GM12891 (cell line): ENCODE data around the gene OR1M1.

Experiments
- POLR2A ChIP-seq: IDR thresholded peaks from 2 replicates; pipeline ENCODE4 v1.6.1; 2011; ENCODE audit warnings: low read depth, low read length, control low read depth
- POLR2AphosphoS5 ChIP-seq: IDR thresholded peaks from 2 replicates; pipeline ENCODE4 v1.6.1; 2011; ENCODE audit warnings: low read depth, low read length, control low read depth
- SPI1 ChIP-seq: IDR thresholded peaks from 2 replicates; pipeline ENCODE4 v1.6.1; 2011; ENCODE audit warnings: low read depth, low read length, control low read depth
- TAF1 ChIP-seq: IDR thresholded peaks from 2 replicates; pipeline ENCODE4 v1.6.1; 2011; ENCODE audit warnings: low read depth, low read length, control low read depth

- no peak for TF ChIP-seq POLR2AphosphoS5
- no peak for TF ChIP-seq SPI1
- TF ChIP-seq TAF1: no peak
- TF ChIP-seq POLR2A: no peak
These were observed 42.4 kb upstream of the OR1M1 start for GRCh38 chr19:9044449-9044848.
